HG03139 (cell line): ENCODE data around the gene EHMT1.
"Not testable (repeated sequence)": the region's sequence is repeated elsewhere in the genome, so short reads cannot be mapped to it uniquely, and the experiment has no call there.

ENCODE experiments used
- ATAC-seq: cut with Tn5 transposase; IDR thresholded peaks from one replicate; pipeline ENCODE4 v1.9.1; 2021; ENCODE audit not compliant: unreplicated experiment

Gene EHMT1

DNA sequence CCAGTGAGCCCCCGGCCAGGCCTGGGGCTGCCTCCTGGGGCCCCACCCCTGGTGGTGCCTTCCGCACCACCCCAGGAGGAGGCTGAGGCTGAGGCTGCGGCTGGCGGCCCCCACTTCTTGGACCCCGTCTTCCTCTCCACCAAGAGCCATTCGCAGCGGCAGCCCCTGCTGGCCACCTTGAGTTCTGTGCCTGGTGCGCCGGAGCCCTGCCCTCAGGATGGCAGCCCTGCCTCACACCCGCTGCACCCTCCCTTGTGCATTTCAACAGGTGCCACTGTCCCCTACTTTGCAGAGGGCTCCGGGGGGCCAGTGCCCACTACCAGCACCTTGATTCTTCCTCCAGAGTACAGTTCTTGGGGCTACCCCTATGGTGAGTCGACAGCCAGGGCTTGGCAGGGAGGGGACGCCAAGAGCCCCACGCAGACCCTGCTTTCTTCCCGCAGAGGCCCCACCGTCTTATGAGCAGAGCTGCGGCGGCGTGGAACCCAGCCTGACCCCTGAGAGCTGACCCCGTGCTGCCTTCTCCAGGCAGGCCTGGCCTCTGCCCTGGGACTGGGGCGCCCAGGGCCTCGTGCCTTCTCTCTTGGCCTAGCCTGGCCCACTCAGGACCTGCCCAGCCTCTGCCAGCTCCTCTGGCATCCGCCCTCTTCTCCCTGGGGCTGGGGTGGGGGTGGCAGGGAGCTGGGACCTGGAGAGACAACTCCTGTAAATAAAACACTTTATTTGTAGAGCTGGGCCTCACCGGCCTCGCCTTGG, 4.0 kb upstream of the EHMT1 start:
- no peak for ATAC-seq

DNA sequence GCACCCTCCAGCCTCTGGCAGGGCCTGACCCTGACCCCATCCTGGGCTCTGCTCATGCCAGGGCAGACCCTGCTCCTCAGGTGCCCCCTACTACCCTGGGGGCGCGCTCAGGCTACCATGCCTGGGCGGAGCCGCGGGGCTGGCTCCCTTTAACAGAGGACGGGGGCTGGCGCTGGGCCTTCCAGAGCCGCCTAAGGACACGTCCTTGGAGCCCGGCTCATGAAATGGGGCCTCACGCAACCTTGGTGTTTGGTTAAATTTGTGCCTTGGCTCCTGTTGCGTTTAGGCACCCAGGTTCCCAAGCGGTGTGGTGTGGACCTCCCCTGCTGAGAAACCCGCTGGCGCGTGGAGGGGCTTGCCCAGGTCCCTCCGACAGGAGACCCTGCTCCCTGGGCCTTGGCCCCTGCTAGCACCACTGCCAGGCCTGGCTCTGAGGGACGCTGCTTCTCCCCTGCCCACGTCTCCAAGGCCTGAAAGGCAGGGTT, 3.4 kb upstream of the EHMT1 start:
- no peak for ATAC-seq

DNA sequence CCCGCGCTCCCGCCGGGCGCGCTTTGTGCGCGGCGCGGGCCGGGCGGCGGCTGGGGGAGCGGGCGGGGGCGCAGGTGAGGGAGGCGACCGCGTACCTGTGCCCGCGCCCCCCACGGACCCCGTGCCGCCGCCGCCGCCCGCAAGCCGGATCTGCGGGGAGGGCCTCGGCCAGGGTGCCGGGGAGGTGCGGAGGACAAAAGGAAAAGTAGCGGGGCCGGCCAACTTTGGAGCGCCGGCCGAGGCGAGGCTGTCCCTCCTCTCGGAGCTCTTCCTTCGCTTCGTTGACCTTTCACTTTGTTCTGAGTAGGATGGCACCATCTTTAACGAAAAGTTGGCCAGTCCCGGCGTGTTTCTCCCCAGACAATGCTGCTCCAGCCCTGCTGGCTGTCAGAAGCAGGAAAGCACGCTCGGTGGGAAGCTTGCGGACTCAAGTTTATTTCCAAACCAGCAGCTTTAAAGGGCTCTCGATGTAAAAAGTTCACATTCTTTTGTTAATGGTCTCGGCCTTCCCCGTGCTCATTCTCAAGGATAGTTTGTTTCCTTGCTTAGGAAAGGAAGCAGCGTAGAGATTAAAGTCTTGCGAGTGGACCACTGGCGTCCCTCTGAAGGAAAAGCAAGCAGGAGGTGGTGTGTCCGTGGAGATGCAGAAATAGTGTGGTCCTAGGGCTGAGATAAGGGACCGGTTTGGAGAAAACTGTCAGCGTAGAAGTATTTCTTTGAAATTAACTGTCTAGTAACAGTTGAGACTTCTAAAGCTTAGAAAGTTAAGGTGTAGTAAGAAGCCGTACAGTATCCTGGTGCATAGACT, 639 bp downstream of the EHMT1 start:
- peak; percentile 20 for ATAC-seq

DNA sequence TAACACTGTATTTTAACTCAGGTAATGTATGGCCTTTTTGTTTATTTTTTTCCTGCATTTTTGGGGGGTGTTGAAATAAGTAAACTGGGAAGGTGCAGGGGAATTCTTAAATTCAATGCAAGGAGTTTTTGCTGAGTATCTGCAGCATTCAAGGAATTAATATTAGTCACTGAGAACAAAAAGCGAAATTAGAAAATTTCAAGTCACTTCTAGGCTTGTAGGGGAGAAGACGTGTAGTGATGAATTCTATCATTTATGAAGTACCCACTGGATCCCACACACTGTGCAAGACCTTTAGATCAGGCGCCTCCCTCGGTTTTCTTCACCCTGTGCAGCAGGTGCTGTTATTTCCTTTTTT, 1.2 kb downstream of the EHMT1 start:
- ATAC-seq: no peak

DNA sequence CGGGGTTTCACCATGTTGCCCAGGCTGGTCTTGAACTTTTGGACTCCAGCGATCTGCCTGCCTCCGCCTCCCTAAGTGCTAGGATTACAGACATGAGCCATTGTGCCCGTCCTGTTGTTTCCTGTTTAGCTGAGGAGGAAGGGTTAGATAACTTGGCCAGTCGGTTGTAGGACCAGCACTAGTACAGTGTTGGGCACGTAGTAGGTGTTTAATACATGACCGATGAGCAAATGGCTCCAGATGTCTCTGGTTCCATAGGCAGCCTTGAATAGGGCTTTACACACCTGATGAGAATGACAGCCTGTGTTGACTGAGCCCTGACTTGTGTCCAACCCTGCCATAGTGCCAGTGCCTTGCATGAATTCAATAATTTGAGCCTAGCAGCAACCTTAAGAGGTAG, 1.8 kb downstream of the EHMT1 start:
- ATAC-seq: no peak

DNA sequence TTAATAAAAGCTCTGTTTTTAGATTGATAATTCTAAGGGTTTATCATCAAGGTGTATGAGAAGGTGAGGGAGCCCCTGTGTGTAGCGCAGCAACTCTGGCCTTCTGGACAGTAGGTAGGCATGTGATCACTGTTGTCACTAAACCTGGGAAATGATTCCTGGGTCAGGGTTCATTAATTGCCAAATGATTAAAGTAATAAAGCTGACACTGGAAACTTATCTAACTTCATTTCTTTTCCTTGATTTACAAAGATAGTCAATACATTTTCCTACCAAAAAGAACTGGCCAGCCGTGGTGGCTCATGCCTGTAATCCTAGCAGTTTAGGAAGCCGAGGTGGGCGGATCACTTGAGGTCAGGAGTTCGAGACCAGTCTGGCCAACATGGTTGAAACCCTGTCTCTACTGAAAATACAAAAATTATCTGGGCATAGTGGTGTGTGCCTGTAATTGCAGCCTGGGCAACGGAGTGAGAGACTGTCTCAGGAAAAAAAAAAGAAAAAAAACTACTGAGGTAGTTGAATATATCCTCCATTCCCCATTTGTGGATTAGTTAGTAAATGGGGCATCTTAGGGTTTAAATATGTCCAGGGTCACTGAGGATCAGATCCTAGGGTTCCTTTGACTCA, 2.4 kb downstream of the EHMT1 start:
- no peak for ATAC-seq

DNA sequence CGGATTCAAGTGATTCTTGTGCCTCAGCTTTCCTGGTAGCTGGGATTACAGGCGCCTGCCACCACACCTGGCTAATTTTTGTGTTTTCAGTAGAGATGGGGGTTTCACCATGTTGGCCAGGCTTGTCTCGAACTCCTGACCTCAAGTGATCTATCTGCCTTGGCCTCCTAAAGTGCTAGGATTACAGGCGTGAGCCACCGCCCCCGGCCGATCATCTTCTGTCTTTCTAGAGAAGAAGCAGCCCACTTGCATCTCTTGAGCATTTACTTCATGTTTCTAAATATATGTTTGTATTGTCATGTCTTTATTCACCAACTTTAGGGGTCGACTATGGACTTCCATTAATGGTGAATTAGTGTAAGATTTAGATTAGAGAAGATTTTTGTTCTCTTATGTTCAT, 3.4 kb downstream of the EHMT1 start:
- ATAC-seq: not testable (repeated sequence)

DNA sequence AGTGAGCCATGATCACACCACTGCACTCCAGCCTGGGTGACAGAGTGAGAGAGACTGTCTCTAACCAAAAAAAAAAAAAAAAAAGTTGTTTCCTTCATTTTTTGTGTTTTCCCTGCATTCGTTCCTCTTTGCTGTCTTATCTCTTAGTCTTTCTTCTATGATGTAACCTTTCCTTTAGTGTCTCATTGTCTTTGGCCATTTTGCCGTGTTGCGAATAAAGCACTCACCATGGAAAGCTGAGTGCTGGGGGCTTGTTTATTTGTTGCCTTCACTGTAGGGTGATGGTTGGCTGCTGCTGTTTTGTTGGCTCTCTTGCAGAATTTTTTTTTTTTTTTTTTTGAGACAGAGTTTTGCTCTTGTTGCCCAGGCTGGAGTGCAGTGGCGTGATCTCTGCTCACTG, 7.7 kb downstream of the EHMT1 start:
- no peak for ATAC-seq

DNA sequence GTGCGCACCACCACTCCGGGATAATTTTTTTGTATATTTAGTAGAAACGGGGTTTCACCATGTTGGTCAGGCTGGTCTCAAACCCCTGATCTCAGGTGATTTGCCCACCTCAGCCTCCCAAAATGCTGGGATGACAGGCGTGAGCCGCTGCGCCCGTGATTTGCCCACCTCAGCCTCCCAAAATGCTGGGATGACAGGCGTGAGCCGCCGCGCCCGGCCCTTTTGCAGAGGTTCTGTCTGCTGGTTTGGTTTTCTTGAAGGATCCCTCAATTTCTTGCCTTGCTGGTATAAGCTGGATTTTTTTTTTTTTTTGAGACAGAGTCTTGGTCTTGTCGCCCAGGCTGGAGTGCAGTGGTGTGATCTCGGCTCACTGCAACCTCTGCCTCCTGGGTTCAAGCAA, 8.6 kb downstream of the EHMT1 start:
- ATAC-seq: not testable (repeated sequence)

DNA sequence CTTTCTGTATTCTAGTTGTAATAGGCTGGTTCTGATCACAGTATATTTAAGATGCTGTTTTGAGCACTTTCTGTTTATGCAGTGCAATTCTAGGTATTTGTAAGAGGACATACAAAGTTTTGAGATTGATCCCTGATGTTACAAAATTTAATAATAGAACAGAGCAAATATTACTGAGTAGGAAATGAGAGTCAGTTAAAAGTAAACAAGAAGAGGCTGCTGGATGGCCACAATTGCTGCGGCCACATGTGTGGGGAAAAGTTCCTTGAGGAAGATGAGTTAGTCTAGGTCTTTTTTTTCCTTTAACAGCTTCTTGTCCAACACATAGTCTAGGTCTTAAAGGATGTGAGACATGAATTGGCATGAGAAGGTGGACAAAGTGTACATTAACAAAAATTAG, 11.3 kb downstream of the EHMT1 start:
- ATAC-seq: no peak

DNA sequence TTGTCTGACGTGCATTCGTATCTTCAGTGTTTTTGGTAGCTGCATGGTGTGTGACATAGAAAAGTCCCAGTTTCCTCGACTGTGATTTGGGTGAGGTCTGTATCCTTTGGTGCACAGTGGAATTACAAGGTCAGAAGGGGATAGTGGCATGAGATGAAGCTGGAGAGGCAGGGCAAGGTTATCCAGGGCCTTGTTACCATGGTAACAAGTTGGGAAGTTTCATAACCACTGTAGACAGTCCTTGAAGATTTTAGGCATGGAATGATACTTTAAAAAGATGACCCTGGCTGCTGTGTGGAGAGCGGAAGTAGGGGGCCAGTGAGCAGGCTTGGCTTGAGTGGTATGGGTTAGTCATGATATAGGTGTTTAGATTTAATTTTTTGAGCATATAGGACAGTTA, 11.9 kb downstream of the EHMT1 start:
- ATAC-seq: no peak

DNA sequence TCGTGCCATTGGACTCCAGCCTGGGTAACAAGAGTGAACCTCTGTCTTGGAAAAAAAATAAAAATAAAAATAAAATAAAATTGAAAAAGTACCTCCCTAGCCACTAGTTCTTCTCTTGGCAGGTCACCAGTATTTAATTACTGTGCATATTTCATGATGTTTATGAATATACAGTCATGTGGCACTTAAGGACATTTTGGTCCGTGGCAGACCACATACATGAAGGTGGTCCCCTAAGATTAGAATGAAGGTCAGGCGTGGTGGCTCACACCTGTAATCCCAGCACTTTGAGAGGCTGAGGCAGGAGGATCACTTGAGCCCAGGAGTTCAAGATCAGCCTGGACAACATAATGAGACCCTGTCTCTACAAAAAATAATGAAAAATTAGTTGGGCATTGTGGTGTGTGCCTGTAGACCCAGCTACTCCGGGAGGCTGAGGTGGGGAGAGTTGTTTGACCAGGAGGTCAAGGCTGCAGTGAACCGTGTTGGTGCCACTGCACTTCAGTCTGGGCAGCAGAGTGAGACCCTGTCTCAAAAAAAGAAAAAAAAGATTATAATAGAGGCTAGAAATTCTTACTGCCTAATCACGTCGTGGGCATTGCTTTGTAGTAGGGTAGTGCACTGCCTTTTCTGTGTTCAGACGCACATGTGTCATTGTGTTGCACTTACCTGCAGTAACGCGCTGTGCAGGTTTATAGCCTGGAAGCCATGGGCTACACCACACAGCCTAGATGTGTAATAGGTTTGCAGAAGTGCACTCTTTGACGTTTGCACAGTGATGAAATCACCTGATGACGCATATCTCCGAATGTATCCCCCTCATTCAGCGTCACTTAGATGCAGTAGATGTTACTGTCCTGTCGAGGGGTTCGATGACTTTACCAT, 12.8 kb downstream of the EHMT1 start:
- ATAC-seq: no peak

DNA sequence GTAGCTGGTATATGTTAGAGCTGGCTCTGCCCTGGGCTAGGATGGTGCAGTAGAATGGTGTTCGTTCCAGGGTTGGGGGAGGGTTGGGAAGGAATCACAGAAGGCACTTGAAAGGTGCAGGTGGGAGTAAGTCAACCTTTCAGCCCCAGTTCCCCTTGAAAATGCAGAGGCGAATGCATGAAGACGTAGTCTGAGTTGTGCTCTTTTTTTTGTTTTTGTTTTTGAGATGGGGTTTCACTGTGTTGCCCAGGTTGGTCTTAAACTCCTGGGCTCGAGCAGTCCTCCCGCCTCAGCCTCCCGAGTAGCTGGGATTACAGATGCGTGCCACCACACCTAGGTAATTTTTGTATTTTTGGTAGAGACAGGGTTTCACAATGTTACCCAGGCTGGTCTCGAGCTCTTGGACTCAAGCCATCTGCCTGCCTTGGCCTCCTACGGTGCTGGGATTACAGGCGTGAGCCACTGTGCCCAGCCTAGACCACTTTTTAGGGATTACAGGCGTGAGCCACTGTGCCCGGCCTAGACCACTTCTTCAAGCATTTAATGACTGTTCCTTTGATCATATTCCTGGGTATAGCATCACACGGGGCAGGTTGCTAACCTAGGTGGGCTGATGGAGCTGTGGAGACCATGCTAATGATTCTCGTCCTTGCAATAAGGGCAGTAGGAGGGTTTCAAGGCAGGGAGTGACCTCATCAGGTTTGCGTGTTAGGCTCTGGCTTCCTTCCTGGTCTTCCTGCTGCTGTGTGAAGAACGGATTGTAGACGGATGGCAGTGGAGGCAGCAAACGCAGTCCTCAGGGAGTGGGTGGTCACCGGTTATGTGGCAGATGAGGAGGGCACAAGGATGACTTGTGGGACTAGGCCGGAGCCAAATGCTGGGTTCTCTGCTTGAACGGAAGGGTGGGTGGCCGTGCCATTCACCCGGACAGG, 13.7 kb downstream of the EHMT1 start:
- ATAC-seq: no peak

DNA sequence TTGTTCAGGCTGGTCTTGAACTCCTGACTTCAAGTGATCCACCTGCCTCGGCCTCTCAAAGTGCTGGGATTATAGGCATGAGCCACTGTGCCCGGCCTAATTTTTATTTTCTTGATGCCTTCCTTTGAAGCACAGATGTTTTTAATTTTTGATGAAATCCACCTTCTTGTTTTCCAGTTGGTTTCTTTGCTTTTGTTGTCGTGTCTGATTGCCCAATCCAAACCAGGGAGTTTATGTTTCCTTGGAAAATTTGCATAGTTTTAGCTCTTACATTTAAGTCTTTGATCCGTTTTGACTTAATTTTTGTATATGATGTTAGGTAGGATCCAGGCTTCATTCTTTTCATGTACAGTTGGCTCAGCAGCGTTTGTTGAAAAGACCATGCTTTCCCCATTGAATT, 15.2 kb downstream of the EHMT1 start:
- ATAC-seq: no peak

DNA sequence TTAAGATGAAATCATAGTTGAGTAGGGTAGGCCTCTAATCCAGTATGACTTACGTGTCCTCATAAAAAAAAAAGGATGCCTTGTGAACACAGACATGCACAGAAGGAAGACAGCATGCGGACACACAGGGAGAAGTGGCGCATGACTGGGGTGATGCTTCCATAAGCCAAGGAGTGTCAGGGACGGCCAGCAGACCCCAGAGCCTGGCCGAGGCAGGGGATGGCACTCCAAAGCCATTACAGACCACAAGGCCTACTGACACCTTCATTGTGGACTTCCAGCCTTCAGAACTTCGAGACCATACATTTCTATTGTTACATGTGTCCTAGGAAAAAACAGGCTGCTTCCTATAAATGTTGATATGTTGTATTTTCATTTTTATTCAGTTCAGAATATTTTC, 19.9 kb downstream of the EHMT1 start:
- no peak for ATAC-seq

DNA sequence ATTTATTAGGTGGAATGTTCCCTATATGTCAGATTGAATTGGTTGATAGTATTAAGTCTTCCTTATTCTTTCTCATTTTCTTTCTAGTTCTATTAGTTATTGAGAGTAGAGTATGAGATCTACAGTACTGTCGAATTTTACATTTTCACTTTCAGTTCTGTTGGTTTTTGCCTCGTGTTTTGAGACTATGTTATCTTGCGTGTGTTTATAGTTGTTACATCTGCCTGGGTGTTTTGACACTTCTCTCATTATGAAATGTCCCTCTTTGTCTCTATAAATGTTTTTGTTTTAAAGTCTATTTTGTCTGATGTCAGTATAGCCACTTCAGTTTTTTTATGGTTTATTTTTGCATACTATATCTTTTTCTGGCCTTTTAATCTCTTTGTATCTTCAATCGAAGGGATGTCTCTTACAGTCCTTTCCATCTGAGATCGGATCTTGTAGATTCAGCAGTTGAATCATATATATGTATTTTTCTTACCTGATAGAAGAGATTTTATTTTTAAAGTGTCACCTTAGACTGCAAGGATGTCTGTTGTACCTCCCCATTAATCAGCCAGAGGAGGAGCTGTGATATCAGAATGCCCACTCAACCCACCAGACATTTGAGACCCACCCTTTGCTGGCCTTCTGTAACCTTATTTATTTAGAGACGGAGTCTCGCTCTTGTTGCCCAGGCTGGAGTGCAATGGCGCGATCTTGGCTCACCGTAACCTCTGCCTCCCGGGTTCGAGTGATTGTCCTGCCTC, 20.7 kb downstream of the EHMT1 start:
- ATAC-seq: no peak

DNA sequence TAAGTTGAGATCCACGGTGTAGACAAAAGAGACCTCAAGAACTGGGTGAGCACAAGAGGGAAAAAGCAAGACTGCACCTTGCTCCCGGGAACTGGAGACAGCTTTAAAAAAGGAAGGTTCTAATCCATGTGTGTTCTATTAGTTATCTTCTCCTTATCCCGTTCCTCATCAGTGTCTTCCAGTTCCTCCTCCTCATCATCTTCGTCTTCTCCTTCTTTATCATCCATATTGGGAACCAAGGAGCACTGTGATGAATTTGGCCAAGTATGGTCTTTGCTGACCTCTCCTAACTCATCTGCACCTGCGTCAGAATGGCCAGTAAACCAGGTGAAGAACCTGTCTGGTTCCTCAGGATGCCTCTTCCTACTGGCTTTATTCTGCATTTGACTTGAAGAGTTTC, 22.1 kb downstream of the EHMT1 start:
- no peak for ATAC-seq

DNA sequence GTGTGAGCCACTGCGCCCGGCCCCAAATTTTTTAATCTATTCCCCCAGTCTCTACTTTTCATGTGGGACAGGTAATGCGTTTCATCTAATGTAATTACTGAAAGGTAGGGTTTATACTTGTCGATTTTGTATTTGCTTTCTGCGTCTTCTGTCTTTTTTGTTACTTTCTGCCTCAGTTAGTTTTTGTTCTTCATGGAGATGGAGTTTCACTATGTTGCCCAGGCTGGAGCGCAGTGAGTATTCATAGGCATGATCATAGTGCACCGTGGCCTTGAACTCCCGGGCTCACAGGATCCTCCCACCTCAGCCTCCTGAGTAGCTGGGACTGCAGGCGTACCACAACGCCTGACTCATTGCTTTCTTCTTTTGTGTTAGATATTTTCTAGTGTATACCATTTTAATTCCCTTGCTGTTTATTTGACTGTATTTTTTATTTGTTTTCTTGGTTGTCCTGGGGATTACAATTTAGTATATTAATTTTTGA, 23.4 kb downstream of the EHMT1 start:
- no peak for ATAC-seq

DNA sequence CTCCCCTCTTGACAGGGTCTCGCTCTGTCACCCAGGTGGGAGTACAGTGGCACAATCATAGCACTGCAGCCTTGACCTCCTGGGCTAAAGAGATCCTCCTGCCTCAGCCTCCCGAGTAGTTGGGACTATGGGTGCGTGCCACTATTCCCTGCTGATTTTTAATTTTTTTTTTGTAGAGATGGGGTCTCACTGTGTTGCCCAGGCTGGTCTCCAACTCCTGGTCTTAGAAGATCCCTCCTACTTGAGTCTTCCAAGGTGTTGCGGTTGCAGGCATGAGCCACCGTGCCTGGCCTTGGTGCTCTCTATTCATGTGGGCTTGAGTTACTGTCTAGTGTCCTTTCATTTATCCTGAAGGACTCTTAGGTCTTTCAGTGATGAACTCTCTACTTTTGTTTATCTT, 24.1 kb downstream of the EHMT1 start:
- no peak for ATAC-seq
